GM23248 (cell line): ENCODE measurements around the gene CSTPP1. TPM values are rescaled to one million over a fixed set of nuclear protein-coding genes. Genes with fewer than 3 reads are reported as not detected.

Experiments
- DNase-seq: peaks from one replicate; pipeline ENCODE4 v3.0.0-alpha.2; 2015
- H2AFZ ChIP-seq: fragments of 200-600 bp; sonication (generic); 2 replicates; pipeline ENCODE4 v1.6.1; 2016; ENCODE audit warnings: antibody characterized with exemption
- H3F3A ChIP-seq: fragments of 200-600 bp; sonication (generic); 2 replicates; pipeline ENCODE4 v1.6.1; 2016; ENCODE audit warnings: mild to moderate bottlenecking, antibody characterized with exemption, mixed run types; ENCODE audit not compliant: insufficient read depth
- H3K27ac ChIP-seq: fragments of 200-600 bp; sonication (generic); 2 replicates; pipeline ENCODE4 v1.5.1; 2016; ENCODE audit warnings: mild to moderate bottlenecking
- H3K27me3 ChIP-seq: fragments of 200-600 bp; sonication (generic); replicated peaks from 2 replicates; pipeline ENCODE4 v1.6.1; 2016; ENCODE audit warnings: mild to moderate bottlenecking; ENCODE audit not compliant: insufficient read depth
- H3K36me3 ChIP-seq: fragments of 200-600 bp; sonication (generic); 2 replicates; pipeline ENCODE4 v1.6.1; 2016; ENCODE audit warnings: low read depth, mild to moderate bottlenecking
- H3K4me1 ChIP-seq: fragments of 200-600 bp; sonication (generic); 2 replicates; pipeline ENCODE4 v1.6.1; 2016; ENCODE audit warnings: mild to moderate bottlenecking; ENCODE audit not compliant: insufficient read depth
- H3K4me2 ChIP-seq: fragments of 200-600 bp; sonication (generic); one replicate; pipeline ENCODE4 v1.6.1; 2016; ENCODE audit warnings: mild to moderate bottlenecking; ENCODE audit not compliant: unreplicated experiment
- H3K4me3 ChIP-seq: fragments of 200-600 bp; sonication (generic); 2 replicates; pipeline ENCODE4 v1.5.1; 2016; ENCODE audit warnings: mild to moderate bottlenecking
- H3K79me2 ChIP-seq: fragments of 200-600 bp; sonication (generic); 2 replicates; pipeline ENCODE4 v1.6.1; 2016; ENCODE audit warnings: mild to moderate bottlenecking; ENCODE audit not compliant: insufficient read depth
- H3K9ac ChIP-seq: fragments of 200-600 bp; sonication (generic); 2 replicates; pipeline ENCODE4 v1.6.1; 2016; ENCODE audit warnings: mild to moderate bottlenecking
- H3K9me2 ChIP-seq: fragments of 200-600 bp; sonication (generic); 2 replicates; pipeline ENCODE4 v1.6.1; 2016; ENCODE audit warnings: mixed run types, mild to moderate bottlenecking, moderate library complexity; ENCODE audit not compliant: insufficient read depth
- H3K9me3 ChIP-seq: fragments of 200-600 bp; sonication (generic); one replicate; pipeline ENCODE4 v1.6.1; 2017; ENCODE audit warnings: low read depth
- H4K20me1 ChIP-seq: fragments of 200-600 bp; sonication (generic); 2 replicates; pipeline ENCODE4 v1.6.0; 2016; ENCODE audit not compliant: insufficient read depth
- EZH2 ChIP-seq: fragments of 200-600 bp; sonication (generic); IDR thresholded peaks from 2 replicates; pipeline ENCODE4 v1.6.1; 2018; ENCODE audit warnings: antibody characterized with exemption, mild to moderate bottlenecking; ENCODE audit not compliant: insufficient read depth, poor library complexity, severe bottlenecking
- EZH2phosphoT487 ChIP-seq: fragments of 200-600 bp; sonication (generic); IDR thresholded peaks from 2 replicates; pipeline ENCODE4 v1.6.1; 2018; ENCODE audit warnings: antibody characterized with exemption, moderate library complexity, mild to moderate bottlenecking, low read depth; ENCODE audit not compliant: insufficient read depth
- WGBS, 2 experiments: methylation state at CpG; one replicate each; pipeline ENCODE4 v1.1.6; 2015 to 2017; ENCODE audit warnings: low lambda C conversion rate in 2 of 2, low coverage in 1 of 2; ENCODE audit errors: missing lambda C conversion rate in 2 of 2; 5-methylcytosine and 5-hydroxymethylcytosine counted together
- in situ Hi-C: fragments of 300-500 bp; cut with MboI; formaldehyde crosslinking; loops from 2 replicates; pipeline ENCODE4 v1.15.0; 2020
- polyA plus RNA-seq: library from polyadenylated mRNA; unstranded; fragments of >200 nt; fragmentation: Nextera tagmentation; extraction: Ambion mirVana; gene quantifications from 2 replicates; pipeline ENCODE4 v1.2.1, GENCODE V29; 2016
- total RNA-seq: library from RNA; depleted of rRNA; stranded (reverse); fragments of >200 nt; shearing (Covaris generic); gene quantifications from 2 replicates; pipeline ENCODE4 v1.2.3, GENCODE V29; 2014

The CSTPP1 gene
- total and polyA plus RNA-seq, 2 experiments from 2014 or later: 21.7 to 39.9 TPM

DNA sequence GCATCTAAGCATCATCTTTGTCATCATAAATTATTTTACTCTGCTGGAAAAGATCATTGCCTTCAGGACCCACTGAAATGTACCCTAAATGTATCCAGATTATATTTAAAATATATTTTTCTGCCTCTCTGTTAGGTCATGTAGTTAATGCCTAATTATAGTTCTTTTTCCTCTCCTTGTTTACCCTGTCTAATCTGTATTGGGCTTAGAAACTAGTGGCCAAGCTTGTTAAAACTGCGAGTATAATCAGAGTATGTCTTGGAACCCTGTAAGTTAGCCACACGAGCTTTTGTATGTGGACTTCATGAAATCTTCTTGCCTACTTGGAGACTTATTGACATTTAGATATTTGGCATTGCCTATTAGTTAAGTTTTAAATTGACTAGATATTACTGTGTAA lies 184.5 kb downstream of the CSTPP1 start:
- H3K4me2 ChIP-seq: no peak overlapping the region
- no peaks in the 10 kb centered on the region for H3K27me3 ChIP-seq
- DNase-seq: no peak
- 94 to 98% methylated on average over 2 of the region's 2 CpGs for whole genome bisulfite sequencing, 2 experiments
- no peak overlapping the region for H3K9ac ChIP-seq
- no peak overlapping the region for H3K4me3 ChIP-seq
- in situ Hi-C loops: no loop called here
- no peaks in the 10 kb centered on the region for H4K20me1 ChIP-seq
- H3K36me3 ChIP-seq: no peaks in the 10 kb centered on the region
- no peaks in the 10 kb centered on the region for H3K4me1 ChIP-seq
- H3K79me2 ChIP-seq: no peaks in the 10 kb centered on the region
- no peak overlapping the region for H3K27ac ChIP-seq
- H3K9me2 ChIP-seq: no peaks in the 10 kb centered on the region
- H3K9me3 ChIP-seq: no peaks in the 10 kb centered on the region
- H3F3A ChIP-seq: no peaks in the 10 kb centered on the region
- no peak overlapping the region for H2AFZ ChIP-seq
- no peak for TF ChIP-seq EZH2
- TF ChIP-seq EZH2phosphoT487: no peak

DNA sequence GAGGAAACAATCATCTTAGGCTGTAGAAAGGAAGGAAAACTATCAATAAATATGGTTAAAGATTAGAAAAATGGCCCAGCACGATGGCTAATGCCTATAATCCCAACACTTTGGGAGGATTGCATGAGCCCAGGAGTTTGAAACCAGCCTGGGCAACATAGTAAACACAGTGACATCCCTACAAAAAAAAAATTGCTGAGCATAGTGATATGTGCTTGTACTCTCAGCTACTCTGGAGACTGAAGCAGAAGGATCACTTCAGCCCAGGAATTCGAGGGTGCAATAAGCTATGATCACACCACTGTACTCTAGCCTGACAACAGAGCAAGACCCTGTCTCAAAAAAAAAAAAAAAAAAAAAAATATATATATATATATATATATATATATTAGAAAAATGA lies 185.2 kb downstream of the CSTPP1 start:
- Histone ChIP-seq H2AFZ (no peak overlapping the region), H3K36me3 (no peaks in the 10 kb centered on the region), H3K9me3 (no peaks in the 10 kb centered on the region), H3K9me2 (no peaks in the 10 kb centered on the region), H3K27ac (no peak overlapping the region), H3K4me2 (no peak overlapping the region), H3K79me2 (no peaks in the 10 kb centered on the region), H3K9ac (no peak overlapping the region), H3K27me3 (no peaks in the 10 kb centered on the region), H3K4me3 (no peak overlapping the region), H3K4me1 (no peaks in the 10 kb centered on the region), H3F3A (no peaks in the 10 kb centered on the region), H4K20me1 (no peaks in the 10 kb centered on the region)
- in situ Hi-C loops: no loop called here
- no peak for TF ChIP-seq EZH2phosphoT487
- TF ChIP-seq EZH2: no peak
- WGBS, 2 experiments: 64 to 66% methylated on average over 2 of the region's 2 CpGs
- no peak for DNase-seq

DNA sequence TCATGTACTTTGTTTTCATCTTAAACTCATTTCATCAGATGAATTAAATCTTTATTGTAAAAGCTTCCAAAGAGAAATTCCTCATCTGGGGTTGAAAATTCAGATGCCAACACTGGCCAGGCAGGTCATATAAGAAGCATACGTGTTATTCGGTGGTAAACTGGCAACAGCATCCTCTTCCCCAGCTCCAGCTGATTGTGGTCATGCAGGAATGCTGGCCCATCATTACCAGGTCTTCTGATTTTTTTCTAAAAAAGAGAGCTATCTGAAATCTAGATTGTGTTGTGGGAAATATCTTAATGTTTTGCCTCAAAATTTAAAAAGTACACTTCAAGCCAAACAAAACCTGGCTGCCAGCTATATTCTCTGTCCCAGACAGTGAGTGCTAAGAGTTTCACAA lies 186.5 kb downstream of the CSTPP1 start:
- Histone ChIP-seq H3K9me2 (no peaks in the 10 kb centered on the region), H2AFZ (no peak overlapping the region), H3K4me2 (no peak overlapping the region), H3K4me1 (no peaks in the 10 kb centered on the region), H3K4me3 (no peak overlapping the region), H3K27ac (no peak overlapping the region), H3K27me3 (no peaks in the 10 kb centered on the region), H3F3A (no peaks in the 10 kb centered on the region), H3K9ac (no peak overlapping the region), H4K20me1 (no peaks in the 10 kb centered on the region), H3K36me3 (no peaks in the 10 kb centered on the region), H3K9me3 (no peaks in the 10 kb centered on the region), H3K79me2 (no peaks in the 10 kb centered on the region)
- DNase-seq: no peak
- in situ Hi-C loops: no loop called here
- WGBS, 2 experiments: 81 to 83% methylated on average over 2 of the region's 2 CpGs
- TF ChIP-seq EZH2phosphoT487: no peak
- no peak for TF ChIP-seq EZH2

DNA sequence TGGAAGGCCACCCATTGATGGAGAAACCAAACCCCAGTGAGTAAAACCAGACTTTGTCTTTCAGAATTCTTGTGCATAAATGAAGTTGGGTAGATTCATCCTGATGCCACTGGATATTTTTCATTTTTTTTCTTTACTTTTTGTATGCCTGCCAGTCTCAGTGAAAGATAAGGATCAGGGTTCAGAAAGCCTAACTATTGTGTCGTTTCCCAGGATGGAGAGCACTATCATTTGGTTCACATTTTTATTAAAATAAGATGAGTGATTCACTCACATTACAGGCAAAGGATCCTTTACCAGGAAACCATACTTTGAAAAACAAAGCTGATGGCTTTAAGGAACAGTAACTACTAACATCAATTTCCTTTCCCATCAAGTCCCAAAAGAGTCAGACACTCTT lies 188.1 kb downstream of the CSTPP1 start:
- H3K4me1 ChIP-seq: no peaks in the 10 kb centered on the region
- no peak overlapping the region for H3K4me2 ChIP-seq
- no peak overlapping the region for H3K9ac ChIP-seq
- no peaks in the 10 kb centered on the region for H3K79me2 ChIP-seq
- H3K36me3 ChIP-seq: no peaks in the 10 kb centered on the region
- H3K4me3 ChIP-seq: no peak overlapping the region
- no peak overlapping the region for H3K27ac ChIP-seq
- no peaks in the 10 kb centered on the region for H4K20me1 ChIP-seq
- TF ChIP-seq EZH2phosphoT487 (no peak), EZH2 (no peak)
- H3F3A ChIP-seq: no peaks in the 10 kb centered on the region
- DNase-seq: no peak
- WGBS, 2 experiments: 75 to 76% methylated on average over 1 of the region's 1 CpG
- H3K9me2 ChIP-seq: no peaks in the 10 kb centered on the region
- H2AFZ ChIP-seq: no peak overlapping the region
- H3K27me3 ChIP-seq: no peaks in the 10 kb centered on the region
- H3K9me3 ChIP-seq: no peaks in the 10 kb centered on the region
- in situ Hi-C loops: no loop called here

DNA sequence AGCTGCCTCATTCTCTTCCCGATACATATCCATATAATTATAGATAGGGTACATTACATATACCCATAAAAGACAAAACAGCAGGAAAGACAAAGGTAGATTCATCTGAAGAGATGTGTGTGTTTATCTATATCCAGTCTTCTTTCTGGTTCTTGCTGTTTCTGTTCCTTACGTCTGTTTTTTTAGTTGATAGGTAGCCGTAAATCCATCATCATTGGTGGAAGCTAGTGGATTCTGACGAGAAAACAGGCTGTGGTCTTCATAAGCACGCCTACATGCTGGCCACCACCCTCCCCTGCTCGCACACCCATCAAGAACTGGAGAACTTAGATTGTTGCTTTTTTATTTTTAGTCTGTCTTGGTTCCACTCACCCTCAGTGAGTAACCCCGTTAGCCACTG lies 188.5 kb downstream of the CSTPP1 start:
- no peak for DNase-seq
- TF ChIP-seq EZH2phosphoT487: no peak
- TF ChIP-seq EZH2: no peak
- in situ Hi-C loops: no loop called here

More for the DNA sequence above, 188.5 kb downstream of the CSTPP1 start:
- H3K4me2 ChIP-seq: no peak overlapping the region
- H3K9me3 ChIP-seq: no peaks in the 10 kb centered on the region
- H3K4me1 ChIP-seq: no peaks in the 10 kb centered on the region
- no peak overlapping the region for H2AFZ ChIP-seq
- no peaks in the 10 kb centered on the region for H4K20me1 ChIP-seq
- no peaks in the 10 kb centered on the region for H3K36me3 ChIP-seq
- H3K27me3 ChIP-seq: no peaks in the 10 kb centered on the region
- H3K27ac ChIP-seq: no peak overlapping the region
- no peaks in the 10 kb centered on the region for H3F3A ChIP-seq
- H3K4me3 ChIP-seq: no peak overlapping the region
- H3K9ac ChIP-seq: no peak overlapping the region
- no peaks in the 10 kb centered on the region for H3K9me2 ChIP-seq
- H3K79me2 ChIP-seq: no peaks in the 10 kb centered on the region
- WGBS, 2 experiments: 85 to 88% methylated on average over 7 of the region's 7 CpGs
